GM18505 (cell line): ENCODE measurements around the gene GALNT9.

ENCODE experiments used
- ATAC-seq: cut with Tn5 transposase; IDR thresholded peaks from one replicate; pipeline ENCODE4 v1.9.1; 2021; ENCODE audit not compliant: unreplicated experiment
- POLR2A ChIP-seq: IDR thresholded peaks from 4 replicates; pipeline ENCODE4 v1.6.1; 2011; ENCODE audit warnings: borderline replicate concordance; ENCODE audit not compliant: insufficient read depth, insufficient read length; ENCODE audit errors: extremely low read depth

GALNT9 gene

GRCh38 chr12:132214891-132215290 is 114.5 kb downstream of the GALNT9 start:
- no peak for ATAC-seq
- no peak for TF ChIP-seq POLR2A

- ATAC-seq: no peak
Measured at GRCh38 chr12:132214161-132214476, 115.3 kb downstream of the GALNT9 start.

GRCh38 chr12:132213359-132214160 is 115.8 kb downstream of the GALNT9 start:
- no peak for ATAC-seq
- TF ChIP-seq POLR2A: no peak

More at GRCh38 chr12:132214161-132214476, 115.3 kb downstream of the GALNT9 start:
- TF ChIP-seq POLR2A: no peak

- no peak for ATAC-seq
- TF ChIP-seq POLR2A: no peak
Measured at GRCh38 chr12:132211816-132212215, 117.6 kb downstream of the GALNT9 start.

- TF ChIP-seq POLR2A: no peak
- ATAC-seq: no peak
Measured at GRCh38 chr12:132211326-132211725, 118.1 kb downstream of the GALNT9 start.

GRCh38 chr12:132210223-132211055 is 119.0 kb downstream of the GALNT9 start:
- TF ChIP-seq POLR2A: no peak
- no peak for ATAC-seq

- no peak for ATAC-seq
- no peak for TF ChIP-seq POLR2A
Measured at GRCh38 chr12:132209619-132210222, 119.7 kb downstream of the GALNT9 start.

- no peak for ATAC-seq
- no peak for TF ChIP-seq POLR2A
Measured at GRCh38 chr12:132208153-132208823, 121.1 kb downstream of the GALNT9 start.

GRCh38 chr12:132207083-132207775 is 122.2 kb downstream of the GALNT9 start:
- no peak for TF ChIP-seq POLR2A

GRCh38 chr12:132206046-132206434 is 123.3 kb downstream of the GALNT9 start:
- no peak for TF ChIP-seq POLR2A

More at GRCh38 chr12:132207083-132207775, 122.2 kb downstream of the GALNT9 start:
- ATAC-seq: no peak

GRCh38 chr12:132205271-132206045 is 123.9 kb downstream of the GALNT9 start:
- no peak for ATAC-seq
- TF ChIP-seq POLR2A: no peak

More at GRCh38 chr12:132206046-132206434, 123.3 kb downstream of the GALNT9 start:
- no peak for ATAC-seq

- no peak for ATAC-seq
- TF ChIP-seq POLR2A: no peak
Measured at GRCh38 chr12:132204793-132205270, 124.6 kb downstream of the GALNT9 start.
